ENCODE measurements around the gene MYO19. TPM values are rescaled to one million over a fixed set of nuclear protein-coding genes. Genes with fewer than 3 reads are reported as not detected.
"Not testable (repeated sequence)": the region's sequence is repeated elsewhere in the genome, so short reads cannot be mapped to it uniquely, and the experiment has no call there.

Gene MYO19
- total RNA-seq, 1 experiment from 2014 or later: 72.2 TPM

DNA sequence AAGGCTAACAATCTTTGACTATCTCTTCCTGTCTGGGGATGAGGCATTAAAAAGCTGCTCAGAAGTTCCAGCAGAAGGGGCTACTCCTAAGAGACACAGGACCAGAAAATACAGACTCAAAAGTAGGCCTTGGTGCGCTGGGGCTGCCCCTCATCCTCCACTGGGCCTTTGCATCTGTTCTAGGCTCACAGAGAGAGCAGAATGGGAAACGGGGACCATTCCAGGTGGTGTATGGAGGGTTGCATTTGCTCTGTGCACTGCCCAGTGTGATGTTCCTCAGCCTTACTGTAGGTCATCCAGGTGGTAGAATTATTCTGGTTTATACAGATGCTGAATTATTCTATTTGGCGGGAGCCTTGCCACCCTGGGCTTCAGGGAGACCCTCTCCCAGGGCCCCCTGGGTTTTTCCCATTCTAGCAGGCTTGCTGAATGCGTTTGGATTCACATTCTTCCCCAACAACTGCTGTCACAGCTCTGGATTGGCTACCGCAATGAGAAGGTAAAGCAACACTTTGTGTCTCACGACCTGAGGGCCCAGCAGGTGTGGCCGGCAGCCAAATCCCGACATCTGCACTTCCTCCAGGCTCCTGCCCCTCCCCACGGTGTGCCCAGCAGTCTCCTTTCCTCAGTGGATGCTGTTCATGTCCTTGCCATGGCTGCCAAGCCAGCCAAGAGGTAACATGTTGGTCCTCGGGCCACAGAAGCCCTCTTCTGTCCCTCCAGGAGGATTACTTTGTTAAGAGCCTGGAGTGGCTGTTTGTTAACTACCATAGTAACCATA is 73.1 kb downstream of the MYO19 start:
- Mint-ChIP-seq H3K27me3 (ENCODE audit: insufficient read depth, unreplicated experiment) (peaks cover 58% of the 10 kb centered on the region), H3K4me3 (ENCODE audit: unreplicated experiment) (no peak overlapping the region), H3K36me3 (ENCODE audit: insufficient read depth, unreplicated experiment) (no peaks in the 10 kb centered on the region), H3K4me1 (ENCODE audit: insufficient read depth, unreplicated experiment) (no peaks in the 10 kb centered on the region), H3K9me3 (ENCODE audit: unreplicated experiment) (no peaks in the 10 kb centered on the region), H3K27ac (ENCODE audit: low read depth, unreplicated experiment) (no peak overlapping the region)
- intact Hi-C loops (cut with micrococcal nuclease): no loop called here
- ChIA-PET CTCF (interaction anchor here (1.4 kb wide), 1 partner anchor 22 kb away, joined by 3 read pairs; no protein-coding TSS in a partner anchor), POLR2A (no interaction called here)
- TF ChIP-seq, protein P1, sequence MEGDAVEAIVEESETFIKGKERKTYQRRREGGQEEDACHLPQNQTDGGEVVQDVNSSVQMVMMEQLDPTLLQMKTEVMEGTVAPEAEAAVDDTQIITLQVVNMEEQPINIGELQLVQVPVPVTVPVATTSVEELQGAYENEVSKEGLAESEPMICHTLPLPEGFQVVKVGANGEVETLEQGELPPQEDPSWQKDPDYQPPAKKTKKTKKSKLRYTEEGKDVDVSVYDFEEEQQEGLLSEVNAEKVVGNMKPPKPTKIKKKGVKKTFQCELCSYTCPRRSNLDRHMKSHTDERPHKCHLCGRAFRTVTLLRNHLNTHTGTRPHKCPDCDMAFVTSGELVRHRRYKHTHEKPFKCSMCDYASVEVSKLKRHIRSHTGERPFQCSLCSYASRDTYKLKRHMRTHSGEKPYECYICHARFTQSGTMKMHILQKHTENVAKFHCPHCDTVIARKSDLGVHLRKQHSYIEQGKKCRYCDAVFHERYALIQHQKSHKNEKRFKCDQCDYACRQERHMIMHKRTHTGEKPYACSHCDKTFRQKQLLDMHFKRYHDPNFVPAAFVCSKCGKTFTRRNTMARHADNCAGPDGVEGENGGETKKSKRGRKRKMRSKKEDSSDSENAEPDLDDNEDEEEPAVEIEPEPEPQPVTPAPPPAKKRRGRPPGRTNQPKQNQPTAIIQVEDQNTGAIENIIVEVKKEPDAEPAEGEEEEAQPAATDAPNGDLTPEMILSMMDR (IDR thresholded peaks at IDR 0.05; ENCODE audit: unreplicated experiment): no peak
- DNase-seq (ENCODE audit: unreplicated experiment): no peak
- no TSS peak for BruUV-seq (replicated peaks)

DNA sequence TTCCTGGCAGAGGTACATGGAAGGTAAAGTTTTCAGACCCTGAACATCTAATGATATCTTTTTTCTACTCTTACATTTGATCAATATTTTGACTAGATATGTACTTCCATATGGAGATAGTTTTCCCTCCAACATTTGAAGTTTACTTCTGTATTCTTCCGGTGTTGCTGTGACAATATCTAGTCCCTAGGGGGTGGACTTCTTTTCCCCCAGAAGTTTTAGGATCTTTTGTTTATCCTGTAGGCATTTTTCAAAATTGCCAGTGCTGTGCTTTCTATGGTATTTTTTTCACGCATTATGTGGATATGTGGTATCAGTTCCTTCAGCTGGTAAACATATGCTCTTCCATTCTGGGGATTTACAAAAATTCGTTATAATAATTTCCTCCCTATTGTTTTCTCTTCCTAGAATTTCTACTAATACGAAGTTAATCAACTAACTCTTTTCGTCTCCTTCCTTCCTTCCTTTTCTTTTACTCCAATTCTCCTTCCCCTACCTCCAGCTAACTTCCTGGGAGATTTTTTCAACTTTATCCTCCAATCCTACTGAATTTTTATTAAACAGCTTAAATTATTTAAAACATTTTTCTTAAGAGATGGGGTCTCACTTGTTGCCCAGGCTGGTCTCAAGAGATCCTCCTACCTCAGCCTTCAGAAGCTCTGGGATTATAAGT is 74.3 kb downstream of the MYO19 start:
- Mint-ChIP-seq H3K27ac (ENCODE audit: low read depth, unreplicated experiment) (no peak overlapping the region), H3K4me3 (ENCODE audit: unreplicated experiment) (no peak overlapping the region), H3K27me3 (ENCODE audit: insufficient read depth, unreplicated experiment) (peaks cover 52% of the 10 kb centered on the region), H3K9me3 (ENCODE audit: unreplicated experiment) (no peaks in the 10 kb centered on the region), H3K4me1 (ENCODE audit: insufficient read depth, unreplicated experiment) (no peaks in the 10 kb centered on the region), H3K36me3 (ENCODE audit: insufficient read depth, unreplicated experiment) (no peaks in the 10 kb centered on the region)
- DNase-seq (ENCODE audit: unreplicated experiment): no peak
- ChIA-PET POLR2A (interaction anchor here (0.6 to 0.7 kb wide), 3 partner anchors 9 to 1387 kb away, joined by 3 read pairs; partner anchors contain the start of gene ZNHIT3), CTCF (interaction anchor here (0.7 kb wide), 1 partner anchor 1145 kb away, joined by 5 read pairs; no protein-coding TSS in a partner anchor)
- TF ChIP-seq, protein P1 (IDR thresholded peaks at IDR 0.05; ENCODE audit: unreplicated experiment): no peak
- BruUV-seq (replicated peaks): no TSS peak
- intact Hi-C loops (cut with micrococcal nuclease): no loop called here

DNA sequence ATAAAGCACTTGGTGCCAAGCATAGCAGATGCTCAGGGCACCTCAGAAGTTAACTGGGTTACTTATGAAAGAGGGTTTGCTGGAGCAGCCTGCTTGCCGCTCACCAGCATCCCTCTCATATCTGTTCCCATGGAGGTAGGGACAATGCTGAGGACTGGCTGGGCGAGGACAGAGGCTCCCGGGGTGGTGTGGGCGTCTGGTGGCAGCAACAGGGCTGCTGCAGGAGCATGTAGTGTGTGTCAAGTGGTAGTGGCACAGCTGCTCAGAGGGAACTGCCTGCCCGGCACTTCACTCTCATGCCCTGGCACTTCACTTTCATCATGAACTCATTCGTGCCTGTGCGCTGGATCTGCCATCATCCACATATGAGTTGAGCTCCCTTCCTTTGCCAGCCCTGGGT is 75.1 kb downstream of the MYO19 start:
- Mint-ChIP-seq H3K9me3 (ENCODE audit: unreplicated experiment) (no peaks in the 10 kb centered on the region), H3K27ac (ENCODE audit: low read depth, unreplicated experiment) (no peak overlapping the region), H3K4me1 (ENCODE audit: insufficient read depth, unreplicated experiment) (no peaks in the 10 kb centered on the region), H3K4me3 (ENCODE audit: unreplicated experiment) (no peak overlapping the region), H3K27me3 (ENCODE audit: insufficient read depth, unreplicated experiment) (peaks cover 56% of the 10 kb centered on the region), H3K36me3 (ENCODE audit: insufficient read depth, unreplicated experiment) (no peaks in the 10 kb centered on the region)
- ChIA-PET POLR2A (interaction anchor here (0.6 kb wide), 1 partner anchor 27 kb away, joined by 3 read pairs; the partner anchor contains the start of gene ZNHIT3), CTCF (interaction anchor here (0.7 kb wide), 1 partner anchor 1145 kb away, joined by 5 read pairs; no protein-coding TSS in a partner anchor)
- TF ChIP-seq, protein P1 (IDR thresholded peaks at IDR 0.05; ENCODE audit: unreplicated experiment): no peak
- BruUV-seq (replicated peaks): no TSS peak
- intact Hi-C loops (cut with micrococcal nuclease): no loop called here
- no peak for DNase-seq (ENCODE audit: unreplicated experiment)

DNA sequence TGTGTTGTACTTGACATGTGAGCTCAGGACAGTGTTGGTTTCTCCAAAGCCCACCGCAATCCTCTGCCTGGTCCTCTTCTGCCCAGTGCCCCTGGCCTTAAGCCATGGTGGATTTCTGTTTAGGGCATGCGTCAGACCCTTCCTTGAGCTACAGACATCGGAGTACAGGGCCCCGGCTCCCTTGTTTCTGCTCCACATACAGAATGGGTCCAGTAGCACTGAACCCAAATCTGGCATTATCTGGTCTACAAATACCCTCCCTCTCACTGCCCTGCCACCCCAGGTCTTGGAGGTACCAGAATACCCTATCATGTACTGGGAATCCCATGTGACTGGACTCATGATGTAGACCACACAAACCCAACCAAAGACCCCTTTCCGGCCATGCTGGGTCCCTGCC is 75.6 kb downstream of the MYO19 start:
- ChIA-PET CTCF (no interaction called here), POLR2A (no interaction called here)
- no peak overlapping the region for H3K4me3 Mint-ChIP-seq (ENCODE audit: unreplicated experiment)
- TF ChIP-seq, protein P1 (IDR thresholded peaks at IDR 0.05; ENCODE audit: unreplicated experiment): no peak
- no peaks in the 10 kb centered on the region for H3K4me1 Mint-ChIP-seq (ENCODE audit: insufficient read depth, unreplicated experiment)
- DNase-seq (ENCODE audit: unreplicated experiment): no peak
- no TSS peak for BruUV-seq (replicated peaks)
- H3K27ac Mint-ChIP-seq (ENCODE audit: low read depth, unreplicated experiment): no peak overlapping the region
- no peaks in the 10 kb centered on the region for H3K9me3 Mint-ChIP-seq (ENCODE audit: unreplicated experiment)
- intact Hi-C loops (cut with micrococcal nuclease): no loop called here
- H3K27me3 Mint-ChIP-seq (ENCODE audit: insufficient read depth, unreplicated experiment): peaks cover 56% of the 10 kb centered on the region
- no peaks in the 10 kb centered on the region for H3K36me3 Mint-ChIP-seq (ENCODE audit: insufficient read depth, unreplicated experiment)

DNA sequence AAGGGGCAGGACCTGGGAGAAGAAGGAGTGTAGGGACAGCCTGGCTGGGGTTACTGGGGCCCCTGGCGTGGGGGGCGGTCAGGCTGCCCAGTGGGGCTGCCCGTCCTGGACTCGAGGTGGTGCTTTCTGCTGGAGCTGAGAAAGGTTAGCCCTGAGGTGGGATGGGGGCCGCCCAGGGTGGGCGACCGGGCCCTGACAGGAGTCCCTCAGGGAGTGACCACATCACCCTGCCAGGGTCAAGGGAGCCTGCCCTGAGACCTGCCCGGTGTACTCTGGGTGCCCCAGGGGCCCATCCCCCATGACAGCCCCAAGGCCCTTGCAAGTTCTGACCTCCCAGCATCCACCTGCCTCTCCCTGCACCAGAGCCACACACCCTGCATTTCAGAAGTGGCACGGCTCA is 77.0 kb downstream of the MYO19 start:
- CTCF ChIA-PET: interaction anchor here (0.7 kb wide), 1 partner anchor 25 kb away, joined by 3 read pairs; no protein-coding TSS in a partner anchor
- H3K36me3 Mint-ChIP-seq (ENCODE audit: insufficient read depth, unreplicated experiment); DNase-seq (ENCODE audit: unreplicated experiment); H3K4me3 Mint-ChIP-seq (ENCODE audit: unreplicated experiment); H3K4me1 Mint-ChIP-seq (ENCODE audit: insufficient read depth, unreplicated experiment); POLR2A ChIA-PET; intact Hi-C loops (cut with micrococcal nuclease); H3K27ac Mint-ChIP-seq (ENCODE audit: low read depth, unreplicated experiment); H3K9me3 Mint-ChIP-seq (ENCODE audit: unreplicated experiment); BruUV-seq (replicated peaks): not testable (repeated sequence)
- H3K27me3 Mint-ChIP-seq (ENCODE audit: insufficient read depth, unreplicated experiment): peaks cover 50% of the 10 kb centered on the region

GRCh38 chr17:36452888-36453287 is 81.8 kb downstream of the MYO19 start:
- H3K4me3 Mint-ChIP-seq (ENCODE audit: unreplicated experiment); intact Hi-C loops (cut with micrococcal nuclease): not testable (repeated sequence)
- H3K27me3 Mint-ChIP-seq (ENCODE audit: insufficient read depth, unreplicated experiment): peaks cover 11% of the 10 kb centered on the region

More at GRCh38 chr17:36452888-36453287, 81.8 kb downstream of the MYO19 start:
- H3K36me3 Mint-ChIP-seq (ENCODE audit: insufficient read depth, unreplicated experiment); POLR2A ChIA-PET; CTCF ChIA-PET; DNase-seq (ENCODE audit: unreplicated experiment); H3K27ac Mint-ChIP-seq (ENCODE audit: low read depth, unreplicated experiment); BruUV-seq (replicated peaks); H3K4me1 Mint-ChIP-seq (ENCODE audit: insufficient read depth, unreplicated experiment); H3K9me3 Mint-ChIP-seq (ENCODE audit: unreplicated experiment): not testable (repeated sequence)

Measured in MCF 10A (cell line).